NCI-H2171 (cell line): Measurements from ENCODE around the gene PIK3IP1.
"Not testable (repeated sequence)": the region's sequence is repeated elsewhere in the genome, so short reads cannot be mapped to it uniquely, and the experiment has no call there.

Source experiments
- DNase-seq: peaks from one replicate; lab custom pipeline; 2025; lab: John Stamatoyannopoulos, UW

The PIK3IP1 gene

DNA sequence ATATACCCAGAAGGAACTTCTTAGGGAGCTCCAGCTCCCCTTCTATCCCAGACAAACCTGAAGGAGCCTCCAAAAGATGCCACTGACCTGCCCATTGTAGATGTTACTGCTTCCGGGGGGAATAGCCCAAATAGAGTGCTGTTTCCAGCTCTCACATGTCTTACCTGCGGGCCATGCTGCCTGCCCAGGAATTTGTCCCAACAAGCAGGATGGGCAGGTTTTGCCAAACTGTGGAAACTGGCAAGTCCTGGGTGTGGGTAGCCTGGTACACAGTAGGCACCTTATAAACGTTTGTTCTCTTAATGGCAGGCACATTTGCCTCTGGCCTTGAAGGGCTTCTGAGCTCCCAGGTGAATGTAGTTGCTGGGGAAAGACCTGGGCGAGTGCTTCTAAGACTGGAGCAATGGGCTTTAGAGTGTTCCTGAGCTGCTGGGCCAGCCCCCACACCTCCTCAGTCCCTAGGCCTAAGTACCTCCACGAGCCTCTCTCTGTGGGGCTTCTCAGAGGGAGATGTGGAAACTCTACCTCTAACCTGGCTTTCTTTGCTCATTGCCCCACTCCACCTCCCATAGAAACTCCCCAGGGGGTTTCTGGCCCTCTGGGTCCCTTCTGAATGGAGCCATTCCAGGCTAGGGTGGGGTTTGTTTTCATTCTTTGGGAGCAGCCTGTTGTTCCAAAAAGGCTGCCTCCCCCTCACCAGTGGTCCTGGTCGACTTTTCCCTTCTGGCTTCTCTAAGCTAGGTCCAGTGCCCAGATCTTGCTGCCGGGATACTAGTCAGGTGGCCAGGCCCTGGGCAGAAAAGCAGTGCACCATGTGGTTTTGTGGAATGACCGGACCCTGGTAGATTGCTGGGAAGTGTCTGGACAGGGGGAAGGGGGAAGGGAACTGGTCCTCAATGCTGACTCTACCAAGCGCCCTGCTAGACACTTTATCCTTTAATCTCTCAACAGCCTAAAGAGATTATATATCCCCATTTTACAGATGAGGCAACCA is 43.0 kb downstream of the PIK3IP1 start:
- DNase-seq, result no peak

DNA sequence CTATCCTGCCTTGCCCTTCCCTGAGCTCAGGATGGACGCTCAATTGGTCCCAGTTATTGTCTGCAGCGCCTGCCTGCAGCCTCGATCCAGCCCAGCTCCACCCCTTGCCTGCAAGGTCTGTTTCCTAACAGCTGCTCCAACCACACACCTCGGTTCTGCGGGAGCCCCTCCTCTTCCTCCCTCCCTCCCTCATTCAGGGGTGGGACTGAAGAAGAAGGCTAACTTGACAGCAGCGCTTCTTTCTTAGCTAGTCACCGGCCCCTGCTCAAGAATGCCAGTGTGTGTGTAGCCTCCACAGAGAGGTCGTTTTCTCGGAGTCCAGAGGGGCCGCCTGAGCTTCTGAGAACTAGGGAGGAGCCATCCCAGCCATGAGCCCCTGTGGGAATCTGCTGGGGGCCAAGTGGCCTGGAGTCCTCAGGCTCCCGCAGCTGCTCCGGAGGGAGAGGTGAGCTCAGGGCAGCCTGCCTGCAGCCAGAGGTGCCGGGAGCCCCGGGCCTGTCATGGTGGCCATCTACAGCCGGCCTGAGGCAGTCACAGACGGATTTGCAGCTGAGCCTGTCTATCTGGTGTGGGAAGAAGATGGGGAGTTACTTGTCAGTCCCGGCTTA is 44.0 kb downstream of the PIK3IP1 start:
- DNase-seq, result no peak

DNA sequence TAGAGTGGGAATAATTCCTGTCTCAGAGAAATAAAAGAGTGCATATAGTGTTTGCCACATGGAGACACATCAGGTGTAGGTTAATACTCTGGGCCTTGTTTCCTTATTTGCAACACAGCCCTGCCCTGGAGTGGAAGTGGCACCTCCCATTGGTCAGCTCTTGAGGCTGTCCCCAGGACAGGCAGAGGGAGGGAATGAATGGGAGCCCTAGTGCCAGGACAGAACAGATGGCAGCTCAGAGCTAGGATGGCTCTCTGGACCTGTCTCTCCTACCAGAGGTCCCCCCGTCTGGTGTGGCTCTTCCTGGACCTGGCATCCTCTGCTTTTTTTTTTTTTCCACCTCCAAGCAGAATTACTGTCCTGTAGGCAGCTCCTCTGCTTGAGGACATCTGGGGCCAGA is 44.6 kb downstream of the PIK3IP1 start:
- no peak for DNase-seq

DNA sequence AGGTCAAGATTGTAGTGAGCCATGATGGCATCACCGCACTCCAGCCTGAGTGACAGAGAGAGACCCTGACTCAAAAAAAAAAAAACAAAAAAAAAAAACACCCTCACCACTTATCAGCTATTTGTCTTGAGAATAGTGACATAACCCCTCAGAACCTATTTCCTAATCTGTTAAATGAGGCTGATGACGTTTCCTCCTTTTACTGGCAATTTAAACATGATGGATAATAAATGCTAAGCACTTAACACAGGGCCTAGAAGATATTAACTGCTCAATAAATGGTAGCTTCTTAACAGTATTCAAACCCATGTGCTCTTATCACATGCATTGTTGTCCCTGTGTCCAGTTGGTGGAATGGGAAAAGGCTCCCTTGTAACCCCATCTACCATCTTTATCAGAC is 45.6 kb downstream of the PIK3IP1 start:
- DNase-seq, result no peak

DNA sequence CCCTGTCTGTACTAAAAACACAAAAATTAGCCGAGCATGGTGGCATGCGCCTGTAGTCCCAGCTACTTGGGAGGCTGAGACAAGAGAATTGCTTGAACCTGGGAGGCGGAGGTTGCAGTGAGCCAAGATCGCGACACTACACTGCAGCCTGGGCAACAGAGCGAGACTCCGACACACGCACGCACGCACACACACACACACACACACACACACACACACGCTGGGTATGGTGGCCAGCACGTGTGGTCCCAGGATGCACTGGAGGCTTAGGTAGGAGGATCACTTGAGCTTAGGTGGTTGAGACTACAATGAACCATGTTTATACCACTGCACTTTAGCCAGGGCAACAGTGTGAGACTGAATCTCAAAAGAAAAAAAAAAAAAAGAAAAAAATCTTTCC is 46.3 kb downstream of the PIK3IP1 start:
- DNase-seq, result not testable (repeated sequence)

DNA sequence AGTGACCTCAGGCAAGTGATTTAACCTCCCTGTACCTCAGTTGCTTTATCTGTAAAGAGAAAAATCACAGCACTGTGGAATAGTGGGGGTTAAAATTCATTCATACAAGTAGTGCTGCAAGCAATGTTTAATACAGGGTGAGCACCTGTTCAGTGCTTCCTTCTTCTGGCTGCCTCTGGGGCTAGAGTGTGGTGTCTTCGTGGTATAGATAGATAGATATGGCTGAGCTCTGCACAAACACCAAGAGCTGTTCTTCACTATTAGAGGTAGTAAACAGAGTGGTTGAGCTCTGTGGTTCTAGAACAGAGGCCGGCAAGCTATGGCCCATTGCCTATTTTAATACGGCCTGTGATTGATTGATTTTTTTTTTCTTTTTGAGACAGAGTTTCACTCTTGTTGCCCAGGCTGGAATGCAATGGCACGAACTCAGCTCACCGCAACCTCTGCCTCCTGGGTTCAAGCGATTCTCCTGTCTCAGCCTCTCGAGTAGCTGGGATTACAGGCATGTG is 47.3 kb downstream of the PIK3IP1 start:
- no peak for DNase-seq

DNA sequence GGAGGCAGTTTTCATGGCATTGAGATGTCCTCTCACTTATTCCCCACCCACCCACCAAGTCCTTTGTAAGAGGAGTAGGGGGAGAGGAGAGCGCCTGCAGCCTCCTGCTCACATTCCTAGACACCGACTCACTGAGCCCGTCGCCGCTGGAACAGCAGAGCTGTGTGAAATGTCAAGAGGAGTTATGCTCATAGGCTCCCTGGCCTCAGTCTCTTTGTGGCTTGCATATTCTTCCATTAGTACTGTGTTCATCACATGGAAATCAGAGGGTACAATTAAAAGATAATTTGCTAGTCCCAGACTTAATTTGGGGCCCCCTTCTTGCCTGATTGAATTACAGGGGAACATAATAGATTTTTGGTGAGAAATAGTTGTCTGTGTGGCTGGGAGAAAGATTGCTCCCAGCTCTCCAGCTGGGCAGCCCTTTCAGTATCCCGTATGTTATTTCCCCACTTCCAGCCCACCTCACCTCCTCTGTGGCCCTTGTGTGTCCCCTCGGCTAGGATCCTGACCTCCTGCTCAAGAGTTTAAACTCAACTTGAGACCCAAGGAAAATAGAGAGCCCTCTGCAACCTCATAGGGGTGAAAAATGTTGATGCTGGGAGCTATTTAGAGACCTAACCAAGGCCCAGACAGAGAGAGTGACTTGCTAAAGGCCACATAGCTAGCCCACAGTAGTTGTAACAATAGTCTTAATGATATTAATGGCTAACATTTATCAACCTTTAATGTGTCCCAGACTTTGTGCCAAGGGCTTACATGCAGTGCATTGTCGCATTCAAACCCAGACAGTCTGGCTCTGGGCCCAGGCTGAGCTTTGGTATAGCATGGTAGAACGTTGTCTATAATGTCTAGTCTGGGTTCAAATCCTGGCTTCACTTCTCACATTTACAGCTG is 48.0 kb downstream of the PIK3IP1 start:
- DNase-seq, result no peak

DNA sequence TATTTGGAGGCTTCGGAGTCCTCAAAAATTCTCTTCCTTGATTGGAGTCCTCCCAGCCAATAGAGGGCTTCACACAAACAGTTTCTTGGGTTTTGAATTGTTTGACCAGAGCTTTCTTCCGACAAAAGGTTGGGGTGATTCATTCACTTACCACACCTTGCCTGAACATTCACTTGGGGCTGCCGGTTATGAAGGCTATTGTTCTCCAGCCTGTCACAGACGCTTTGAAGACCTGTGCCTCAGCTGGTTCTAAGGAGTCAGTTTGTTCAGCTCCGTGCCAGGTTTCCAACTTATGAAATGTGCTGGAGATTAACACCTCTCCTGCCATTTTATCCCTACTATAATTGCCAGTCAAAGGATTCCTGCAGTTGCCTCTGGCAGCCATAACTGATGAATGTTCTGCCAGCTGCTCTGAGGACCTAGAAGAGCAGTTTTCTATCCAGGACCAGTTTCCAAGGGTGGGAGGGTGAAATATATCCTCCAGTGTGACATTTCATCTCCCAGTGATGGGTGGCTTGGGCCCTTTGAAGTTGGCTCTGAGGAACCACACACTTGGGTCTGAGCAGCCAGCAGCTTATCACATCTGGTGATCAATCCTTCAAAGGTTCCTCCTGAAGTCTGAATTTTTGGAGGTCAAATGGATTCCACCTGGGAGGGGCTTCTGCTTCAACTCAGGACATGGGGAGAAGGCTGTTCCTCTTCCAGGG is 48.8 kb downstream of the PIK3IP1 start:
- DNase-seq, result no peak

DNA sequence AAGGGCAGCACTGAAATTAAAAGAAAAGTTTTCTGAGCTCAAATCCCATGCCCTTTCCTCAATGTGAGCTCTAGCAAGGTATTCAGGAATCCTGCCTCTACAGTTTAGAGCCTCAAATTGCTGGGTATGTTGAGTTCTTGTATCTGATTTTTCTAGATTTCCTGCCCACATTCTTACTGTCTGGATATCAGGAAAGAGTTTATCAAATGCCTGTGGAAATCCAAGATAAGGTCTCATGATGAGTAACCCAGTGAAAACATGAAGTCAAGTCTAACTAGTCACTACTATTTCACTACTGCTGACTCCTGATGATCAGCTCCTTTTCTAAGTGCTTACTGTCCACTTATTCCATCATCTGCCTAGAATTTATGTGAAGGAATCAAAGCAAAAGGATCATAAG is 50.4 kb downstream of the PIK3IP1 start:
- no peak for DNase-seq

DNA sequence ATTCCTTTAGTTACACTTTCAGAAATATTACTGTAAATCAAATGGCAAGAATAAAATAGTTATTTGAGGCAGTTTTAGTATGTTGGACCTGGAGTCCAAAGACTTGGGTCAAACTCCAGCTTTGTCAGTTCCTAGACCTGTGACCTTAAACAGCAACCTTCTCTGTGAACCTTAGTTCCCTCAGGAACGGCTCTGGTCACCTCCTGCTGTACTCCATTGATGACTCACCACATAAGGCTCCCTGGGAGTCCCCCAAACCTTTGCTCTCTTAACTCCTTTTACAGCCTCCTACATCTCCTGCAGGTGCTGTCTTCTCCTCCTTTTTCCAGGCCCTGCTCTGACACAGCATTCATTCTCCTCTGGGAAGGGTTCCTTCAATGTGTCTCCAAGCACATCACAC is 51.1 kb downstream of the PIK3IP1 start:
- no peak for DNase-seq

DNA sequence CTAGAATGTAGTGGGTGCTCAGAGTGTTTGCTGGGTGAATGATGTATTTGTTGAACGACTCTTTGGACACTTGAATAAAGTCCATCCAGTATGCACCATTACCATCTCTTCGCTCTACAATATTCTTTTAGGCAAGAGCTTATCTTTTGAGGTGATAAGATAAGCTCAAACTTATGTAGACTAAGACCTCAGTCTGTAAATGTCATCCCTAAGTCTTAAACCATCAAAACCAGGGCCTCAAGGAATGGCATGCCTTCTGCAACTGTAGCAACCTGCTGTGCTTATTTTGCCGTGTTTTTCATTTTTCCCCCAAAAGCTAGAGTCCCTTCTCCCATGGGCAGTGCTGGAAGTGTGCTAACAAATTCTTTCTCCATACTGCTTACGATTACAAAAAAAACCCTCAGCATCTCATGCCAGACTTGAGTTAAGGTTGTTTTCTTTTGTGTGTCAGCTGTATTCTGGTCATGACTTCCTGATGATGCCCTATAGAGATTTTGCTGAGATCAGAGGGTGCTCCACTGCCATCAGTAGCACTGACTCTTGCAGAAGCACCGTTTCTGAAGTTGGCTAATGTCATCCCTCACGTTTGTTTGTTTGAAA is 52.4 kb downstream of the PIK3IP1 start:
- DNase-seq, result no peak

DNA sequence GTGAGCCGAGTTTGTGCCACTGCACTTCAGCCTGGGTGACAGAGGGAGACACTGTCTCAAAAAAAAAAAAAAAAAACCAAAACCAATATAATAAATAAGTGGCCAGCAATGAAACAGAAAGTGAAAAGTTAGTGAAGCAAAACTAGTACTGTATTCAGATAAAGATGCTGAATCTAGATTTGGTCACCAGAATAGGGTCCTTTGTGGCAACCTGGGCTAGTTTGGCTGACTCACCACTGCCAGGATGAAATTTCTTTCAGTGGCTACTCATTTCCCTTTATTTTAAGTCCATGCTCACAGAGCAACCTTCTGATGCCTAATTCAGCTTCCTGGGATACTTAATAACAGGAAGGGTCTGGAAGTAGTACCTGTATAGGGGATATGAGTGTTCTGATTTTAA is 54.2 kb downstream of the PIK3IP1 start:
- DNase-seq, result no peak

DNA sequence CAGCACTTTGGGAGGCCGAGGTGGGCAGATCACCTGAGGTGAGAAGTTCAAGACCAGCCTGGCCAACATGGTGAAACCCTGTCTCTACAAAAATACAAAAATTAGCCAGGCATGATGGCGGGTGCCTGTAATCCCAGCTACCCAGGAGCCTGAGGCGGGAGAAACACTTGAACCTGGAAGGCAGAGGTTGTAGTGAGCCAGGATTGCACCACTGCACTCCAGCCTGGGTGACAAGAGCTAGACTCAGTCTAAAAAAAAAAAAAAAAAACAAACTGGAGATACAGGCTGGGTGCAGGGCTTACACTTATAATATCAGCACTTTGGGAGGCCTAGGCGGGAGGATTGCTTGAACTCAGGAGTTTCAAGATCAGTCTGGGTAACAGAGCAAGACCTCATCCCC is 56.2 kb downstream of the PIK3IP1 start:
- not testable (repeated sequence) for DNase-seq

DNA sequence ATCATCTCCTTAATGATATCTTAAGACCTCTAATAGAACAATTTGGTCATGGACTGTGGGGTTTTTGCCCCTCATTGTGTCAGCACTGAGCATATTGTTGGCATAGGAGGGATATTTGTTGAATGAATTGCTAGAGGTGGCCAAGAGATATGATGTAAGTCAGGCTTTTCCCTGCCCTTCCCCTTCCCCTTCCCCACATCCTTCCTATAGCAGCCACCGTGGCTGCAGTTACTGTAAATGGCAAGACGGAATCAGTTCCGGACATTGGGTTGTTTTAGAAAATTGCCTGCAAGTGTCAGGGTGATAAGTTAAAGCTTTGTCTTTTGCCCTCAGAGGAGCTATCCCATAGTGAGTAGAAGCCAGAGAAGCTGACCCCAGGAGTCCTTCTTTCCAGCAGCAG is 57.2 kb downstream of the PIK3IP1 start:
- no peak for DNase-seq

DNA sequence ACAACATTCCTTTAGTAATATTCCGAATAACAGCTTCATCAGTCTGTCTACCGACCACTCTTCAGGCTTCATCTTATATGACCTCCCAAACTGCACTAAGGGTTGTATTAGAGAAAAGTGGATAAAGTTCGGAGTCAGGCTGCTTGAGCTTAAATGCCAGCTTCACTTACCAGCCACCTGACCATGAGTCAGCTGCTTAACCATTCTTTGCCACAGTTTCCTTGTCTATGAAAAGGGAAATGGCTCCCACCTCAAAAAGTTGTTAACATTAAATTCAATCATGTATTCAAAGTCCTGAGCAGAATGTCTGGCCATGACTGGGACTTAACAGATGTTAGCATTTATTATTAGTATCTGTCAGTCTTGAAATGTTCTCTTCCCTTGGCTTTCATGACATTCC is 59.3 kb downstream of the PIK3IP1 start:
- no peak for DNase-seq
